B cell (primary cell): Measurements from ENCODE around the gene PPP6R2.

Experiments used
- EZH2 ChIP-seq: IDR thresholded peaks from 2 replicates; pipeline ENCODE4 v1.6.1; 2012; ENCODE audit warnings: borderline replicate concordance, low read depth, mild to moderate bottlenecking, moderate library complexity, low read length; ENCODE audit not compliant: insufficient read depth, poor library complexity, severe bottlenecking
- TF ChIP-seq, protein P1 (sequence below): fragments of 200-600 bp; IDR thresholded peaks from one replicate; pipeline ENCODE4 v1.8.0; 2022; ENCODE audit warnings: antibody characterized with exemption, mild to moderate bottlenecking

GRCh38 chr22:50452649-50453048 lies 109.5 kb downstream of the PPP6R2 start:
- TF ChIP-seq EZH2: no peak
- TF ChIP-seq, protein P1, sequence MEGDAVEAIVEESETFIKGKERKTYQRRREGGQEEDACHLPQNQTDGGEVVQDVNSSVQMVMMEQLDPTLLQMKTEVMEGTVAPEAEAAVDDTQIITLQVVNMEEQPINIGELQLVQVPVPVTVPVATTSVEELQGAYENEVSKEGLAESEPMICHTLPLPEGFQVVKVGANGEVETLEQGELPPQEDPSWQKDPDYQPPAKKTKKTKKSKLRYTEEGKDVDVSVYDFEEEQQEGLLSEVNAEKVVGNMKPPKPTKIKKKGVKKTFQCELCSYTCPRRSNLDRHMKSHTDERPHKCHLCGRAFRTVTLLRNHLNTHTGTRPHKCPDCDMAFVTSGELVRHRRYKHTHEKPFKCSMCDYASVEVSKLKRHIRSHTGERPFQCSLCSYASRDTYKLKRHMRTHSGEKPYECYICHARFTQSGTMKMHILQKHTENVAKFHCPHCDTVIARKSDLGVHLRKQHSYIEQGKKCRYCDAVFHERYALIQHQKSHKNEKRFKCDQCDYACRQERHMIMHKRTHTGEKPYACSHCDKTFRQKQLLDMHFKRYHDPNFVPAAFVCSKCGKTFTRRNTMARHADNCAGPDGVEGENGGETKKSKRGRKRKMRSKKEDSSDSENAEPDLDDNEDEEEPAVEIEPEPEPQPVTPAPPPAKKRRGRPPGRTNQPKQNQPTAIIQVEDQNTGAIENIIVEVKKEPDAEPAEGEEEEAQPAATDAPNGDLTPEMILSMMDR: no peak
